AG04449 (cell line): ENCODE data around the gene WNK2.
"Not testable (repeated sequence)": the region's sequence is repeated elsewhere in the genome, so short reads cannot be mapped to it uniquely, and the experiment has no call there.

Source experiments
- CTCF ChIA-PET: fragments of 350-600 bp; formaldehyde crosslinking; extraction: SDS; loops from one replicate; lab custom pipeline; 2021; ENCODE audit warnings: antibody characterized with exemption; lab: Yijun Ruan, JAX
- POLR2A ChIA-PET: fragments of 400-600, 350-600 bp; formaldehyde crosslinking; extraction: SDS; loops from one replicate; lab custom pipeline; 2020; ENCODE audit warnings: antibody characterized with exemption, inconsistent platforms; lab: Yijun Ruan, JAX
- DNase-seq: peaks from one replicate; pipeline ENCODE4 v3.0.0-alpha.2; 2010; ENCODE audit warnings: low read depth, low spot score
- H3K4me3 ChIP-seq: 2 replicates; pipeline ENCODE4 v1.5.1; 2011; ENCODE audit warnings: low read depth, mild to moderate bottlenecking, control low read depth, low read length
- CTCF ChIP-seq: IDR thresholded peaks from one replicate; pipeline ENCODE4 v1.5.1; 2011; ENCODE audit warnings: mild to moderate bottlenecking, moderate library complexity, low read length, control low read depth, inconsistent platforms; ENCODE audit not compliant: insufficient read depth; ENCODE audit errors: missing control alignments

The WNK2 gene

GRCh38 chr9:93366119-93366447, 182.1 kb downstream of the WNK2 start:
- POLR2A ChIA-PET = no interaction called here

GRCh38 chr9:93366486-93366885, 182.5 kb downstream of the WNK2 start:
- DNase-seq, CTCF ChIA-PET, POLR2A ChIA-PET, H3K4me3 ChIP-seq: not testable (repeated sequence)

More at GRCh38 chr9:93366119-93366447, 182.1 kb downstream of the WNK2 start:
- H3K4me3 ChIP-seq = no peak overlapping the region
- CTCF ChIA-PET = no interaction called here
- no peak for DNase-seq
- no peak for TF ChIP-seq CTCF

- no peak for TF ChIP-seq CTCF
- ChIA-PET CTCF (no interaction called here), POLR2A (no interaction called here)
- H3K4me3 ChIP-seq = no peak overlapping the region
- no peak for DNase-seq
These were observed 184.5 kb downstream of the WNK2 start for GRCh38 chr9:93368437-93368836.

GRCh38 chr9:93369686-93370085, 185.7 kb downstream of the WNK2 start:
- POLR2A ChIA-PET = no interaction called here
- CTCF ChIA-PET = no interaction called here
- no peak overlapping the region for H3K4me3 ChIP-seq
- no peak for TF ChIP-seq CTCF
- no peak for DNase-seq
